H1 (cell line): Measurements from ENCODE around the gene IPO11. TPM values are rescaled to one million over a fixed set of nuclear protein-coding genes. Genes with fewer than 3 reads are reported as not detected.

Experiments
- CTCF ChIA-PET: fragments of 300-600 bp; sonication (Branson Sonifier 250); formaldehyde crosslinking; loops from one replicate; lab custom pipeline; 2021; ENCODE audit not compliant: partially characterized antibody; lab: Charles Lee
- POLR2A ChIA-PET: fragments of 300-600 bp; sonication (Branson Sonifier 250); formaldehyde crosslinking; loops from one replicate; lab custom pipeline; 2021; ENCODE audit warnings: inconsistent platforms; ENCODE audit not compliant: partially characterized antibody; lab: Charles Lee
- DNase-seq, 2 experiments: peaks; one replicate each; pipeline versions ENCODE4 v3.0.0 to v3.0.0-alpha.2; 2010 to 2022; ENCODE audit warnings: low spot score in 2 of 2, low read depth in 1 of 2, mixed read lengths in 1 of 2
- FAIRE-seq: peaks from 2 replicates; lab custom pipeline; 2011; peaks lifted over from hg19 to GRCh38; lab: Jason Lieb, UNC
- H2AFZ ChIP-seq: 2 replicates; pipeline ENCODE4 v1.8.1; 2012; ENCODE audit warnings: low read length, inconsistent platforms
- H2AK5ac ChIP-seq: 2 replicates; pipeline ENCODE4 v1.6.1; 2013; ENCODE audit warnings: low read depth, low read length
- H2BK120ac ChIP-seq: replicated peaks from 2 replicates; pipeline ENCODE3; 2013; ENCODE audit warnings: low read depth, low read length, inconsistent platforms
- H2BK12ac ChIP-seq: 2 replicates; pipeline ENCODE4 v1.6.1; 2013; ENCODE audit warnings: low read depth, low read length
- H2BK15ac ChIP-seq: 2 replicates; pipeline ENCODE4 v1.6.1; 2013; ENCODE audit warnings: low read length
- H2BK20ac ChIP-seq: 2 replicates; pipeline ENCODE4 v1.6.1; 2013; ENCODE audit warnings: low read length
- H2BK5ac ChIP-seq: 2 replicates; pipeline ENCODE4 v1.6.1; 2013; ENCODE audit warnings: low read depth, low read length
- H3K14ac ChIP-seq: 2 replicates; pipeline ENCODE4 v1.6.1; 2013; ENCODE audit warnings: inconsistent platforms; ENCODE audit not compliant: insufficient read length
- H3K18ac ChIP-seq: 2 replicates; pipeline ENCODE4 v1.6.1; 2013; ENCODE audit warnings: low read length; ENCODE audit errors: extremely low read depth
- H3K23ac ChIP-seq: 2 replicates; pipeline ENCODE4 v1.6.1; 2013; ENCODE audit warnings: inconsistent platforms; ENCODE audit not compliant: insufficient read length
- H3K23me2 ChIP-seq: 2 replicates; pipeline ENCODE4 v1.6.1; 2013; ENCODE audit warnings: low read depth, low read length
- H3K27ac ChIP-seq: 2 replicates; pipeline ENCODE4 v1.6.1; 2011; ENCODE audit warnings: low read depth, low read length, inconsistent platforms
- H3K27me3 ChIP-seq, 4 experiments: replicated peaks in 1 of 4; 1 replicate in 1 of 4; 2 replicates in 3 of 4; pipeline versions ENCODE4 v1.6.1 to v1.8.1; 2011 to 2013; ENCODE audit warnings: low read length in 3 of 4, mild to moderate bottlenecking in 3 of 4, inconsistent platforms in 2 of 4, mixed read lengths in 2 of 4, moderate library complexity in 1 of 4; ENCODE audit not compliant: control insufficient read depth in 3 of 4, insufficient read depth in 3 of 4; ENCODE audit errors: extremely low read depth in 1 of 4
- H3K36me3 ChIP-seq, 4 experiments: 2 replicates each; pipeline versions ENCODE4 v1.6.1 to v1.8.1; 2011 to 2013; ENCODE audit warnings: mild to moderate bottlenecking in 4 of 4, low read length in 3 of 4, moderate library complexity in 2 of 4, control low read depth in 1 of 4, inconsistent platforms in 1 of 4; ENCODE audit not compliant: insufficient read depth in 4 of 4, control insufficient read depth in 2 of 4
- H3K4ac ChIP-seq: replicated peaks from 2 replicates; pipeline ENCODE3; 2013; ENCODE audit warnings: low read length, low read depth, mixed read lengths, inconsistent platforms; ENCODE audit not compliant: insufficient read length
- H3K4me1 ChIP-seq, 4 experiments: replicated peaks in 1 of 4; 1 replicate in 1 of 4; 2 replicates in 3 of 4; pipeline versions ENCODE4 v1.6.1 to v1.8.1; 2011 to 2013; ENCODE audit warnings: low read length in 3 of 4, inconsistent platforms in 2 of 4, mixed read lengths in 1 of 4; ENCODE audit not compliant: insufficient read depth in 4 of 4, control insufficient read depth in 3 of 4
- H3K4me2 ChIP-seq, 2 experiments: 2 replicates each; pipeline versions ENCODE4 v1.6.1 to v1.8.1; 2011 to 2013; ENCODE audit warnings: low read depth in 2 of 2, low read length in 2 of 2, control low read depth in 1 of 2, inconsistent platforms in 1 of 2, mild to moderate bottlenecking in 1 of 2; ENCODE audit not compliant: insufficient read depth in 1 of 2
- H3K4me3 ChIP-seq, 4 experiments: fragments of 200-600, 300-600 bp in 1 of 4; sonication (generic), shearing (Covaris generic), sonication (Bioruptor Twin) in 1 of 4; 2 replicates each; pipeline versions ENCODE4 v1.5.1 to v1.8.1; 2011 to 2016; ENCODE audit warnings: low read length in 4 of 4, low read depth in 3 of 4, control low read depth in 2 of 4, inconsistent platforms in 2 of 4, mild to moderate bottlenecking in 2 of 4, mixed read lengths in 1 of 4, moderate library complexity in 1 of 4; ENCODE audit not compliant: insufficient read depth in 2 of 4; ENCODE audit errors: extremely low read depth in 1 of 4
- H3K56ac ChIP-seq: replicated peaks from 2 replicates; pipeline ENCODE3; 2013; ENCODE audit warnings: low read depth, mild to moderate bottlenecking, mixed read lengths, low read length, inconsistent platforms; ENCODE audit not compliant: insufficient read length
- H3K79me1 ChIP-seq: 2 replicates; pipeline ENCODE4 v1.6.1; 2013; ENCODE audit warnings: low read depth, low read length, control low read depth
- H3K79me2 ChIP-seq, 2 experiments: 2 replicates each; pipeline versions ENCODE4 v1.6.1 to v1.8.1; 2012 to 2013; ENCODE audit warnings: low read length in 2 of 2, mild to moderate bottlenecking in 2 of 2, inconsistent platforms in 1 of 2; ENCODE audit not compliant: insufficient read depth in 2 of 2, control insufficient read depth in 1 of 2
- H3K9ac ChIP-seq, 4 experiments: replicated peaks in 1 of 4; 1 replicate in 1 of 4; 2 replicates in 3 of 4; pipeline versions ENCODE4 v1.6.1 to v1.8.1; 2011 to 2013; ENCODE audit warnings: low read depth in 3 of 4, low read length in 3 of 4, control low read depth in 2 of 4, mild to moderate bottlenecking in 2 of 4, moderate library complexity in 2 of 4, inconsistent platforms in 1 of 4; ENCODE audit errors: extremely low read depth in 1 of 4
- H3K9me3 ChIP-seq, 2 experiments: 2 replicates each; pipeline versions ENCODE4 v1.6.1 to v1.8.1; 2012 to 2013; ENCODE audit warnings: mild to moderate bottlenecking in 2 of 2, moderate library complexity in 2 of 2, control low read depth in 1 of 2, inconsistent platforms in 1 of 2, low read depth in 1 of 2, low read length in 1 of 2, mixed read lengths in 1 of 2; ENCODE audit not compliant: insufficient read depth in 2 of 2
- H4K20me1 ChIP-seq, 2 experiments: replicated peaks in 1 of 2; 2 replicates each; pipeline versions ENCODE3 to v1.8.1; 2011 to 2013; ENCODE audit warnings: inconsistent platforms in 2 of 2, low read length in 2 of 2, mild to moderate bottlenecking in 1 of 2; ENCODE audit not compliant: insufficient read depth in 2 of 2, control insufficient read depth in 1 of 2
- H4K5ac ChIP-seq: 2 replicates; pipeline ENCODE4 v1.6.1; 2013; ENCODE audit warnings: low read length, low read depth, mixed read lengths, inconsistent platforms; ENCODE audit not compliant: insufficient read length
- H4K8ac ChIP-seq: 2 replicates; pipeline ENCODE4 v1.8.0; 2013; ENCODE audit warnings: mild to moderate bottlenecking, moderate library complexity, low read length, inconsistent platforms; ENCODE audit not compliant: insufficient read depth; ENCODE audit errors: extremely low read depth
- H4K91ac ChIP-seq: replicated peaks from 2 replicates; pipeline ENCODE3; 2013; ENCODE audit warnings: low read length, mixed read lengths, inconsistent platforms; ENCODE audit not compliant: insufficient read length
- BRCA1 ChIP-seq: IDR thresholded peaks from 2 replicates; pipeline ENCODE4 v1.6.1; 2012; ENCODE audit warnings: low read depth, low read length, improper control_type of control experiment
- CEBPB ChIP-seq: IDR thresholded peaks from 2 replicates; pipeline ENCODE4 v1.6.1; 2012; ENCODE audit warnings: low read depth, low read length
- CHD1 ChIP-seq: IDR thresholded peaks from 2 replicates; pipeline ENCODE4 v1.6.1; 2012; ENCODE audit warnings: low read depth, low read length, improper control_type of control experiment
- CREB1 ChIP-seq: IDR thresholded peaks from 2 replicates; pipeline ENCODE4 v1.6.1; 2012; ENCODE audit warnings: inconsistent platforms
- EP300 ChIP-seq, 2 experiments: IDR thresholded peaks; 1 replicate in 1 of 2; 2 replicates in 1 of 2; pipeline ENCODE4 v1.6.1; 2011 to 2012; ENCODE audit warnings: low read depth in 2 of 2, low read length in 2 of 2, mild to moderate bottlenecking in 2 of 2, borderline replicate concordance in 1 of 2, inconsistent platforms in 1 of 2, moderate library complexity in 1 of 2
- HDAC6 ChIP-seq: IDR thresholded peaks from one replicate; pipeline ENCODE4 v1.7.1; 2012; ENCODE audit warnings: low read depth, mild to moderate bottlenecking, inconsistent platforms, low read length, moderate library complexity
- KDM5A ChIP-seq: fragments of 200-600 bp; IDR thresholded peaks from 2 replicates; pipeline ENCODE4 v1.7.1; 2012; ENCODE audit warnings: mild to moderate bottlenecking, low read length, inconsistent platforms, mixed read lengths
- MAFK ChIP-seq: IDR thresholded peaks from 2 replicates; pipeline ENCODE4 v1.6.1; 2012; ENCODE audit warnings: low read depth, mild to moderate bottlenecking, improper control_type of control experiment, low read length
- POLR2A ChIP-seq, 2 experiments: IDR thresholded peaks; 1 replicate in 1 of 2; 2 replicates in 1 of 2; pipeline ENCODE4 v1.6.1; 2011; ENCODE audit warnings: low read depth in 2 of 2, low read length in 2 of 2, mild to moderate bottlenecking in 2 of 2; ENCODE audit errors: control extremely low read depth in 1 of 2
- RAD21 ChIP-seq, 2 experiments: IDR thresholded peaks in 1 of 2; conservative IDR thresholded peaks in 1 of 2; 2 replicates each; pipeline ENCODE4 v1.6.1; 2011; ENCODE audit warnings: low read depth in 2 of 2, low read length in 2 of 2, improper control_type of control experiment in 1 of 2, inconsistent platforms in 1 of 2, mild to moderate bottlenecking in 1 of 2, moderate library complexity in 1 of 2
- SP2 ChIP-seq: IDR thresholded peaks from 2 replicates; pipeline ENCODE4 v1.6.1; 2012; ENCODE audit warnings: mild to moderate bottlenecking, low read length, inconsistent platforms
- SRF ChIP-seq: IDR thresholded peaks from 2 replicates; pipeline ENCODE4 v1.6.1; 2011; ENCODE audit warnings: mild to moderate bottlenecking, low read depth, low read length, moderate library complexity
- USF2 ChIP-seq: IDR thresholded peaks from 2 replicates; pipeline ENCODE4 v1.6.1; 2011; ENCODE audit warnings: low read length, improper control_type of control experiment
- ZNF274 ChIP-seq: IDR thresholded peaks from 2 replicates; pipeline ENCODE4 v1.7.0; 2012; ENCODE audit warnings: low read length, borderline replicate concordance; ENCODE audit errors: extremely low read depth
- WGBS, 2 experiments: shearing (Covaris generic) in 1 of 2; methylation state at CpG; one replicate each; pipeline versions ENCODE4 v1.1.6 to v1.1.7; 2013 to 2015; ENCODE audit warnings: low lambda C conversion rate in 2 of 2, mixed read lengths in 2 of 2, inconsistent platforms in 1 of 2, low coverage in 1 of 2, missing lambda C conversion rate in 1 of 2; ENCODE audit not compliant: insufficient replicate concordance in 2 of 2, insufficient coverage in 1 of 2, insufficient read length in 1 of 2; ENCODE audit errors: extremely low coverage in 1 of 2, missing lambda C conversion rate in 1 of 2; 5-methylcytosine and 5-hydroxymethylcytosine counted together
- polyA plus RNA-seq, 7 experiments: library from polyadenylated mRNA; depleted of rRNA in 3 of 7; stranded (reverse) in 5 of 7; unstranded in 2 of 7; fragments of >200 nt in 5 of 7; fragments of 200-250 nt in 2 of 7; gene quantifications; 1 replicate in 5 of 7; 2 replicates in 1 of 7; 4 replicates in 1 of 7; pipeline versions ENCODE4 v1.2.1 to v1.2.3, GENCODE V29; 2011 to 2013; ENCODE audit warnings: missing spikeins in 2 of 7, mixed read lengths in 2 of 7
- total RNA-seq: library from RNA; stranded (reverse); fragmentation: NEBNext Ultra II Directional; extraction: Animal tissue kit (Norgen Biotek cat#: 25700); gene quantifications from 2 replicates; pipeline ENCODE4 v1.2.1, GENCODE V29; 2021

IPO11 gene
- total and polyA plus RNA-seq, 2 of the 8 experiments (the other 6 are each of a cell fraction or from before 2014, with no cell fraction given): 23.6 to 64.4 TPM

GRCh38 chr5:62489471-62489870 is 76.9 kb downstream of the IPO11 start:
- 80% methylated on average over 1 of the region's 1 CpG; no CpG with 5 or more reads in 1 of the 2 experiments for WGBS, 2 experiments
- Histone ChIP-seq H3K4me2 (no peak overlapping the region), H3K18ac (no peak overlapping the region), H3K27me3 (no peaks in the 10 kb centered on the region), H2BK120ac (no peak overlapping the region), H3K23me2 (no peaks in the 10 kb centered on the region), H3K56ac (no peak overlapping the region), H3K9me3 (no peaks in the 10 kb centered on the region), H3K79me2 (no peaks in the 10 kb centered on the region), H3K23ac (no peak overlapping the region), H3K79me1 (no peaks in the 10 kb centered on the region), H4K91ac (no peak overlapping the region), H4K8ac (no peak overlapping the region), H2AFZ (no peak overlapping the region), H3K9ac (no peak overlapping the region), H2AK5ac (no peak overlapping the region), H3K27ac (no peak overlapping the region), H4K20me1 (peaks cover 0 to 2% of the 10 kb centered on the region in 2 experiments), H3K4me1 (no peaks in the 10 kb centered on the region), H3K4ac (no peak overlapping the region), H3K14ac (no peak overlapping the region)
- DNase-seq: no peak
- ChIA-PET POLR2A (no interaction called here), CTCF (no interaction called here)
- no peak for FAIRE-seq
- TF ChIP-seq RAD21 (IDR thresholded peaks at IDR 0.05 in 1 of 2, conservative IDR thresholded peaks at IDR 0.05 in 1 of 2; ENCODE audit: low read depth in 2 of 2, low read length in 2 of 2) (no peak), CEBPB (no peak), EP300 (IDR thresholded peaks at IDR 0.05; ENCODE audit: borderline replicate concordance in 1 of 2, low read depth in 2 of 2, low read length in 2 of 2) (no peak), USF2 (no peak), SP2 (no peak), CHD1 (no peak), POLR2A (IDR thresholded peaks at IDR 0.05; ENCODE audit: control extremely low read depth in 1 of 2, low read depth in 2 of 2, low read length in 2 of 2) (no peak), SRF (no peak), HDAC6 (no peak), BRCA1 (no peak), CREB1 (no peak), ZNF274 (no peak), KDM5A (no peak), MAFK (no peak)
- TF ChIP-seq, all 59 proteins: peak for 0
- Histone ChIP-seq H4K5ac (no peak overlapping the region), H2BK15ac (no peak overlapping the region), H3K4me3 (no peak overlapping the region), H2BK5ac (no peak overlapping the region), H2BK20ac (no peak overlapping the region), H3K36me3 (peaks cover 0 to 21% (median 6%) of the 10 kb centered on the region in 4 experiments; a peak in 3 of 8 replicates), H2BK12ac (no peak overlapping the region)
